Measurements from ENCODE around the gene HDAC9. TPM values are rescaled to one million over a fixed set of nuclear protein-coding genes. Genes with fewer than 3 reads are reported as not detected.

The HDAC9 gene
- total RNA-seq, 1 donor from 2014 or later, result 32.4 TPM

DNA sequence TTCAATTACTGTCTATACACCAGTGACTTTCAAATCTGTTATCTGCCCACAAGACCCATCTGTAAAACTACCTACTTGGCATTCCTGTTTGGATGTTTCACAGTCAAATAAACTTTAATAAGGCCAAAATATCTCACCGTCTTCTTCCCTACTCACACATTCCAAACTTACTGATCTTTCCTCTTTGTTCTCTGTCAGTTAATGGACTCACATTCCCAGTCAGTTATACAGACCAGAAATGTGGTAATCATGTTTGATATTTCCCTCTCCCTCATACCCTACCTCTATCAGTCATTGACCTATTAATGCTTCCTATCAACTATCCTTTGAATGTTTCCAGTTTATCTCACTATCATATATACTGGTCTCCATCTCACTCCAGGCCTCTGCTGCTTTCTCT, 28.5 kb upstream of the HDAC9 start:
- H3K36me3 ChIP-seq, result no peaks in the 10 kb centered on the region
- no peak overlapping the region for H3K27ac ChIP-seq
- TF ChIP-seq, protein P1, sequence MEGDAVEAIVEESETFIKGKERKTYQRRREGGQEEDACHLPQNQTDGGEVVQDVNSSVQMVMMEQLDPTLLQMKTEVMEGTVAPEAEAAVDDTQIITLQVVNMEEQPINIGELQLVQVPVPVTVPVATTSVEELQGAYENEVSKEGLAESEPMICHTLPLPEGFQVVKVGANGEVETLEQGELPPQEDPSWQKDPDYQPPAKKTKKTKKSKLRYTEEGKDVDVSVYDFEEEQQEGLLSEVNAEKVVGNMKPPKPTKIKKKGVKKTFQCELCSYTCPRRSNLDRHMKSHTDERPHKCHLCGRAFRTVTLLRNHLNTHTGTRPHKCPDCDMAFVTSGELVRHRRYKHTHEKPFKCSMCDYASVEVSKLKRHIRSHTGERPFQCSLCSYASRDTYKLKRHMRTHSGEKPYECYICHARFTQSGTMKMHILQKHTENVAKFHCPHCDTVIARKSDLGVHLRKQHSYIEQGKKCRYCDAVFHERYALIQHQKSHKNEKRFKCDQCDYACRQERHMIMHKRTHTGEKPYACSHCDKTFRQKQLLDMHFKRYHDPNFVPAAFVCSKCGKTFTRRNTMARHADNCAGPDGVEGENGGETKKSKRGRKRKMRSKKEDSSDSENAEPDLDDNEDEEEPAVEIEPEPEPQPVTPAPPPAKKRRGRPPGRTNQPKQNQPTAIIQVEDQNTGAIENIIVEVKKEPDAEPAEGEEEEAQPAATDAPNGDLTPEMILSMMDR (IDR thresholded peaks at IDR 0.05), result no peak
- no peak for TF ChIP-seq POLR2A (IDR thresholded peaks at IDR 0.05)
- no peak for TF ChIP-seq POLR2AphosphoS5 (IDR thresholded peaks at IDR 0.05; ENCODE audit: insufficient read depth in 1 of 2, low read depth in 1 of 2)
- no peaks in the 10 kb centered on the region for H3K27me3 ChIP-seq
- H3K4me3 ChIP-seq, result no peak overlapping the region
- intact Hi-C loops (cut with DNase I), result no loop called here
- no peaks in the 10 kb centered on the region for H3K9me3 ChIP-seq
- no peaks in the 10 kb centered on the region for H3K4me1 ChIP-seq
- DNase-seq (ENCODE audit: extremely low spot score in 2 of 2), result no peak

- Histone ChIP-seq H3K27ac (no peak overlapping the region), H3K4me1 (no peaks in the 10 kb centered on the region), H3K4me3 (no peak overlapping the region), H3K36me3 (no peaks in the 10 kb centered on the region), H3K9me3 (no peaks in the 10 kb centered on the region), H3K27me3 (no peaks in the 10 kb centered on the region)
- TF ChIP-seq POLR2AphosphoS5 (IDR thresholded peaks at IDR 0.05; ENCODE audit: insufficient read depth in 1 of 2, low read depth in 1 of 2) (no peak), POLR2A (IDR thresholded peaks at IDR 0.05) (no peak)
- TF ChIP-seq, protein P1 (IDR thresholded peaks at IDR 0.05), result no peak
- intact Hi-C loops (cut with DNase I), result no loop called here
- DNase-seq (ENCODE audit: extremely low spot score in 2 of 2), result no peak
Observed at GRCh38 chr7:18468795-18469194, 26.8 kb upstream of the HDAC9 start.

- Histone ChIP-seq H3K27ac (no peak overlapping the region), H3K36me3 (no peaks in the 10 kb centered on the region), H3K27me3 (no peaks in the 10 kb centered on the region), H3K4me3 (no peak overlapping the region), H3K9me3 (no peaks in the 10 kb centered on the region), H3K4me1 (no peaks in the 10 kb centered on the region)
- intact Hi-C loops (cut with DNase I), result no loop called here
- no peak for DNase-seq (ENCODE audit: extremely low spot score in 2 of 2)
- TF ChIP-seq, protein P1 (IDR thresholded peaks at IDR 0.05), result no peak
- TF ChIP-seq POLR2A (IDR thresholded peaks at IDR 0.05) (no peak), POLR2AphosphoS5 (IDR thresholded peaks at IDR 0.05; ENCODE audit: insufficient read depth in 1 of 2, low read depth in 1 of 2) (no peak)
Observed at GRCh38 chr7:18469316-18469715, 26.2 kb upstream of the HDAC9 start.

DNA sequence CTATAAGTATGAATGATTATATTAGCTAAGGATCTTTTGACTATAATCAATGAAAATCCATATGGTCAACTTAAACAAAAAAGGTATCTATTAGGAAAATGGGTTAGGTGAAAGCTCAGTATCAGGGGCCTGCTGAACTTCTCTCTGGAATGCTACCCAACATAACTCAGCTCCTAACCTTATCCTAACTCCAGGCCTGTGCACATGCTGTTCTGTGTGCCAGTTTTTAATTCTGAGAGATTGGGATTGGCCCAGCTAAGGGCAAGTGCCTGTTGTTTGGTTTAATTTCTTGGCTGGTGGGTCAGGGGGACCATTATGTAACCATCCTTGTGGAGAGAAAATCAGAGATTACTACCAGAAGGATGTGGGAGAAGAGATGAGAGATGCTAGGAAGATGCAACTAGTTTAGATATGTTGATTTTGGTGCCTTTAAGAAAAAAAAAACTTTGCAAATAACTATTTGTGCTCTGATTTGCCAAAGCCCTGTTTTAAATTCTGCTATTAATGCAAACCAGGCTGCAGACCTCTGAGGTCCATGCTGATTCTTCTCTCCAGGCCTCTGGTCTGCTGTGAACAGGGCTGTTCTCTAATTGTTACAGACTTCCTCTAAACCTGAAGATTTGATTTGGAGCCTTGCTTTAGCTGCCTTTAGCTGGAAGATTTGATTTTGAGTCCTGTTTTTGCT, 23.9 kb upstream of the HDAC9 start:
- Histone ChIP-seq H3K27me3 (no peaks in the 10 kb centered on the region), H3K4me1 (no peaks in the 10 kb centered on the region), H3K27ac (no peak overlapping the region), H3K9me3 (no peaks in the 10 kb centered on the region), H3K4me3 (no peak overlapping the region), H3K36me3 (no peaks in the 10 kb centered on the region)
- intact Hi-C loops (cut with DNase I), result no loop called here
- TF ChIP-seq POLR2AphosphoS5 (IDR thresholded peaks at IDR 0.05; ENCODE audit: insufficient read depth in 1 of 2, low read depth in 1 of 2), result no peak
- no peak for TF ChIP-seq POLR2A (IDR thresholded peaks at IDR 0.05)
- TF ChIP-seq, protein P1 (IDR thresholded peaks at IDR 0.05), result no peak
- no peak for DNase-seq (ENCODE audit: extremely low spot score in 2 of 2)

DNA sequence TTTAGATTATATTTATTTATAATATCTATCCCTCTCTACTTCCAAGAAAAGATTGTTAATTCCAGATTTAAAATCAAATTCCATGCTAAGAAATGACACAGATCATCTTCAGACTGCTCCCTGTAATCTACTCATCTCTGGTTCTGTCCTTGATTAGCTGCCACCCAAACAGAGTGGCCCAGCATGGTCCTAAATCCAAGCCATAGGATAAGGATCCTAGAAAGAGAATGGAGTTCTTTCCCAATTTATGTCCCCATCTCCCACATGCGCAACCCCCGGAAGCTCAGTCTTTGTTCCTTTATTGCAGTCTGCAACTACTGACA, 23.4 kb upstream of the HDAC9 start:
- Histone ChIP-seq H3K4me3 (no peak overlapping the region), H3K27ac (no peak overlapping the region), H3K36me3 (no peaks in the 10 kb centered on the region), H3K9me3 (no peaks in the 10 kb centered on the region), H3K4me1 (no peaks in the 10 kb centered on the region), H3K27me3 (no peaks in the 10 kb centered on the region)
- TF ChIP-seq POLR2A (IDR thresholded peaks at IDR 0.05), result no peak
- TF ChIP-seq, protein P1 (IDR thresholded peaks at IDR 0.05), result no peak
- no peak for DNase-seq (ENCODE audit: extremely low spot score in 2 of 2)
- intact Hi-C loops (cut with DNase I), result no loop called here

Data from vagina (tissue), 2 donors.